ENCODE data around the gene ZNF2.

DNA sequence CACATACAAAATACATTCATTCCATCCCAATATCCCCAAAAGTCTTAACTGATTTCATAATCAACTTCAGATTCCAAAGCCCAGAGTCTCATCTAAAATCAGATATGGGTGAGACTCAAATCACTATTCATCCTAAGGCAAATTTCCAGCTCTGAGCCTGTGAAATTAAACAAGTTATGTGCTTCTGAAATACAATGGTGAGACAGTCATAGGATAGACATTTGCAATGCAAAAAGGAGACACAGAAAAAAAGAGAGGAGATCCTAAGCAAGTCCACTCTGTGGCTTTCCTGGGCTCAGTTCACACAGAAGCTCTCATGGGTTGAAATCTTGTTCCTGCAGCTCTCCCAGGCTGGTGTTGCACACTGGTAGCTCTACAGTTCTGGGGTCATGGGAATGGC lies 60.0 kb downstream of the ZNF2 start:
- TF ChIP-seq, protein P1, sequence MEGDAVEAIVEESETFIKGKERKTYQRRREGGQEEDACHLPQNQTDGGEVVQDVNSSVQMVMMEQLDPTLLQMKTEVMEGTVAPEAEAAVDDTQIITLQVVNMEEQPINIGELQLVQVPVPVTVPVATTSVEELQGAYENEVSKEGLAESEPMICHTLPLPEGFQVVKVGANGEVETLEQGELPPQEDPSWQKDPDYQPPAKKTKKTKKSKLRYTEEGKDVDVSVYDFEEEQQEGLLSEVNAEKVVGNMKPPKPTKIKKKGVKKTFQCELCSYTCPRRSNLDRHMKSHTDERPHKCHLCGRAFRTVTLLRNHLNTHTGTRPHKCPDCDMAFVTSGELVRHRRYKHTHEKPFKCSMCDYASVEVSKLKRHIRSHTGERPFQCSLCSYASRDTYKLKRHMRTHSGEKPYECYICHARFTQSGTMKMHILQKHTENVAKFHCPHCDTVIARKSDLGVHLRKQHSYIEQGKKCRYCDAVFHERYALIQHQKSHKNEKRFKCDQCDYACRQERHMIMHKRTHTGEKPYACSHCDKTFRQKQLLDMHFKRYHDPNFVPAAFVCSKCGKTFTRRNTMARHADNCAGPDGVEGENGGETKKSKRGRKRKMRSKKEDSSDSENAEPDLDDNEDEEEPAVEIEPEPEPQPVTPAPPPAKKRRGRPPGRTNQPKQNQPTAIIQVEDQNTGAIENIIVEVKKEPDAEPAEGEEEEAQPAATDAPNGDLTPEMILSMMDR (IDR thresholded peaks at IDR 0.05; ENCODE audit: poor library complexity), result no peak
- TF ChIP-seq EZH2 (IDR thresholded peaks at IDR 0.05; ENCODE audit: borderline replicate concordance), result no peak
- TF ChIP-seq EZH2phosphoT487 (IDR thresholded peaks at IDR 0.05; ENCODE audit: low read depth, severe bottlenecking, unreplicated experiment), result no peak
